HG03045 (cell line): ENCODE measurements around the gene SLC9A9.

ENCODE experiments used
- ATAC-seq: cut with Tn5 transposase; IDR thresholded peaks from one replicate; pipeline ENCODE4 v1.9.1; 2021; ENCODE audit warnings: mild to moderate bottlenecking, moderate library complexity; ENCODE audit not compliant: unreplicated experiment

SLC9A9 gene

DNA sequence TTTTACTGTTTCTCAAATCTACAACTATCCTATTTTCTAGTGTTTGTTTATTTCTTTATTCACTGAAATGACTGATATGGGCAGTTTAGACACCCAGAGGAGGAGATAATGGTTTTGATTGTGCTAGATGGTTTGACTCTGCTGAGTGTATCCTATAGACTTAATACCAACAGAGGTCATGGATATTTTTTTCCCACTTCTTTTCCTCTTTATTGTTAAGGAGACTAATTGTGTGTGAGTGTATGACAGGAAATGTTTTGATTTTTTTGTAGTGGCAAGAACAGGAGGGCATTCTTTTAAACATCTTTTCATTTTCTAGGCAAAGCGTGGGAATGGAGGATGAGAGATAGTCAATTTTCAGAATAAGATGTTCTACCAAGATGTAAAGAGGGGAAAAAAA lies 505.2 kb downstream of the SLC9A9 start:
- no peak for ATAC-seq

DNA sequence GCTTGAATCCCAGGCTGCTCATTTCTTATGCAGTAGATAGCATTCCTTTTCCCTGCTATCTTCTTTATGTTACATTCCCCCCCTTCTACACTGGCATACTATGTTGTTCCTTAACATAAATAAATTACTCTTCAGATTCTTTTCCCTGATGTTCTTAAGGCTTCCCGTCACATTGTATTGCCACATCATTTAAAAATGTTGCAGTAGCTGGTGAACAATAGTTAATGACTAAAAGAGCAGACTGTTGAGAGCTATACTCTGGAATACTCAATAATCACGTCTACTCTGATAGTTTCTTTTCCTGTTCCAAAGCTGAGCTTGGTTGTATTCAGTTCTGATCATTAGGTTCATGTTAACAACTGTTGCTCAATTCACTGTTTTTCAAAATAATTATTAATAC lies 508.8 kb downstream of the SLC9A9 start:
- no peak for ATAC-seq

- ATAC-seq, result no peak
These were observed 510.9 kb downstream of the SLC9A9 start for GRCh38 chr3:143337387-143337786.

DNA sequence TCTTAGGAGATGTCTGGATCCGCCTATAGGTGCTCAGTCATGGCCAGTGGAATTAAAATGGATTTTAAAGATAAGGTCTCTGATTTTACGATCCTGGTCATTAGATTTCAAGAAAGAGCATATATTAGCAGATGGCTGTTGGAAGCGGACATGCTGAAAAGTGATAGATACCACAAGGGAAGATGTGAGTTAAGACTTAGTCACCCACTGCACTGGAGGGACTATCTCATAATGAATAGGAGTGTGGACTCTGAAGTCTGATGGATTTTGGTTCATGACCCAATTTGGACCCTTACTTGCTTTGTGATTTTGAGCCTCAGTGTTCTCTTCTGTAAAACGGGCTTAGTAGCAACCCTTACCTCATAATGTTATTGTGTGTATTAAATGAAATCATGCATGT lies 514.0 kb downstream of the SLC9A9 start:
- ATAC-seq, result no peak

GRCh38 chr3:143333367-143333766 lies 514.9 kb downstream of the SLC9A9 start:
- ATAC-seq, result no peak

- ATAC-seq, result no peak
These were observed 516.2 kb downstream of the SLC9A9 start for GRCh38 chr3:143332026-143332425.

DNA sequence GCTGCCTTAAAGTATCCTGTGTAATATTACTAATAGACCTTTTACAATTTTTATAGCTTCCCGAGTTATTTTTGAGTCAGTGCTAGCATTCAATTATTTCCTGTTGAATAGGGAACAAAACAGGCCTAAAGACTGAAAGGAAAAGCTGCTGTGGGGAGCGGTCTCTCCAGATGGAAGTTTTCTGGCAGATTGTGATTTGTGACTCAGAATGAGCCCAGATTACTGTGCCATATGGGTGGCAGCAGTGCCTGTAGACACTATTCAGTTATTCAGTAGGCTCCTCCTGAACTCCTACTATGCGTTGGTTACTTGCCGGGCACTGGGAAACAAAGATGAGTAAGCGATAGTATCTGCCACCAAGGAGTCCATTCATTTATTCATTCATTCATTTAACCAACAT lies 516.9 kb downstream of the SLC9A9 start:
- ATAC-seq, result no peak

- no peak for ATAC-seq
These were observed 517.9 kb downstream of the SLC9A9 start for GRCh38 chr3:143330296-143330868.

GRCh38 chr3:143329567-143330211 lies 518.6 kb downstream of the SLC9A9 start:
- ATAC-seq, result no peak

DNA sequence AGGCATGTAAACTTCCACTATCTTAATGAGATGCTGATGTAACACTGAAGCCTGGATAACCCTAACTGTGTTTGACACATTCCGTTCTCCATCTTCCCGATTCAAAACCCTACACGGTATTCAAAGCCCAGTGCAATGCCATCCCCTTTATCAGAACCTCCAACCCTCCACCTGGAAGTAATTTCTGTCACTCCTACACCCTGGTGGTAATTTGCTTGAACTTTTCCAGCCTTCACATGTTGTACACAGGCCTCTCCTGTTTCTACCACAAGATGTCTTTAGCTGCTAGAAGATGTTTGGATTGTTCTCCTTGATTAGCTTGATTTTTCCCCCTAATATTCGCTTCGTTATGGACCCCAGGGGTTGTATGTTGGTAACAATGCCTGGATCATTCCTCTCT lies 519.8 kb downstream of the SLC9A9 start:
- ATAC-seq, result no peak

DNA sequence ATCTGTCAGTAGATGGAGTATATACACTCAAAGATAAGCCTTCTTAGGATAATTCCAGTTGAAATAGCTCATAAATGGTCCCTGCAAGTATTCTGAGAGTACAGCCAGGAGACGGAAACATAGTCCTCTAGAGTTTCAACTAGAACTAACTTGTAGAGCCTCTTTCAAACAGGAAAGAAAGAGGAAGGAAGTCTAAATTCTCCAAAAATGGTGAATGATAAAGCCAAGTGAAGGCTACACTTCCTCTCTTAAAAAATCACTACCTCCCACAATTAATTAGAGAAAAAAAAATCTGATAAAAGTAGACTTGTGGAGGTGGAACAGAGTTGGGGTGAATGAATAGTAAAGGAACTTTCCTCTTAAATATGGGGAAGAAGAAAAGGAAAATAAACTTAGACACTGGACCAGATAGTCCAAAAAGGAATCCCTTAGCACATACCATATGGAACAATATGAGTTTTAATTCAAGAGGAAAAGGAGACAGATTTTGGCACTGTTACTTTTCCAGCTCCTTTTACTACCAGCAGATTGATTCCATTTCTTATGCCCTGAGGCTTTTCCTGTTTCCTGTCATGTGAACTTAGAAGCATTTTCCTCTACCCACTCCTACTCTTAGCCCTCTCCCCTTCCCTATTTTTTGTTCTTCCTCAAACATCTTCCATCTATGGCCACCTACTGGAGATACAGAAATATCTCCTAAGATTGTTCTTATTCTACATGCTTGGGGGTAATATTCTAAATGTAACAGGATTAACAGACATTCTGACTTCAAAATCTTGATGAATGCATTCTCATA lies 521.1 kb downstream of the SLC9A9 start:
- no peak for ATAC-seq

DNA sequence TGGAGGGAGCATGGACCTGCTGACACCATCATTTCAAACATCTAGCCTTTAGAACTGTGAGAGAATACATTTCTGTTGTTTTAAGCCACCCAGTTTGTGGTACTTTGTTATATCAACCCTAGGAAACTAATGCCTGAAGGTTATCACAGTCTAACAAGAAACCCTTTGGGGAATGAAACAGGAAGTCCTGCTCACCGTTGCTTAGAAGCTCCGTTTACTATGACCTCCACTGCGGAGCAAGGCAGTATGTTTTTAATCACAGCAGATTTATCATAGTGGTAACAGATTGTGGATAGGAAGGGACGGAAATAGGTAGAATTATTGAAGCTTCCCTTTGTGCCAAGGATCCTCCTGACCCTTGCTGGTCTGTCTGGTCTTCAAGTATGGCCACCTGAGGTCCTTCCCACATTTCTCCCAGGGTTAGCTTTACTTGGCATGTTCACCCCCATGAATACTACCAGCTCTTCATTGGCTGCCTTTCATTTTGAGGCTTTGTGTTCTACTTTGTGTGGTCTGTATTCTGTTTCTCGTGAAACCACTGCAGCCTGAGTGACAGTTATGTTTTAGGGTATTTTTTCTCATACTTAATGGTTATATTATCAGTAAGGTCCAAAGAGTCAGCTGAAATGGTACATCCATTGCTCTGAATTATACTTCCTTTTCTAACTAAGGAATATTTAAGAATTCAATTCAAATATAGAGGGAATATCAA lies 527.1 kb downstream of the SLC9A9 start:
- no peak for ATAC-seq

- ATAC-seq, result no peak
These were observed 532.5 kb downstream of the SLC9A9 start for GRCh38 chr3:143315766-143316165.

GRCh38 chr3:143314251-143315093 lies 533.8 kb downstream of the SLC9A9 start:
- no peak for ATAC-seq

DNA sequence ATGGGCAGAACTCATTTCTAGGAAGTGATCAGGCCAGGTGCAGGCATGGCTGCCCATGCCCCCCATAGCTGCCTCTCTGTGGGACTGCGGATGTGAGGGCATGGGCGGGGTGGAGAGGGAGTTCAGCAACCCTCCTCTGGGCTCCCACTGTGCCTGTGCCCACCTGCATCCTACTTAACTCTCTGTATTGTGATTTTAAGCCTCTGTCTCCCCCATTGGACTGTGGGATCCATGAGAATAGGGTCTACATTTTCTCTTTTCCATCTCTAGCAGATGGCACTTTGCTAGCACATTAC lies 534.4 kb downstream of the SLC9A9 start:
- ATAC-seq, result no peak

GRCh38 chr3:143313025-143313892 lies 535.0 kb downstream of the SLC9A9 start:
- no peak for ATAC-seq

DNA sequence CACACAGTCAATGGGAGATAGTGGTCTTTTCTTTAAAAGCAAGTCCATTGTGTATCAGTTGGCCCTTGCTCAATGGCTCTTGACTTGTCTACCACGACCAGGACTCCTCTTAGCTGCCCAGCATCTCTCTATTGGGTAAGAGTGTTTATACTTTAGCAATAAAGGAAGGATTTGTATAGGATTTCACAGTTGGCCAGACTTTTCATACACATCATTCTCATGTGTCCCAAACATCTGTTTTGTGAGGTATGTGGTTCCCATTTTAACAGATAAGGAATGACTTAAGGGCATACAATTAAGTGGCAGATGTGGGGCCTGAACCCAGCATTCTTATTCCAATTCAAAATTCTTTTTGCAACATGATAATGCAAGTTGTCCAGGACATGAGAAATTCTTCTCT lies 537.2 kb downstream of the SLC9A9 start:
- ATAC-seq, result no peak

GRCh38 chr3:143309705-143310104 lies 538.6 kb downstream of the SLC9A9 start:
- no peak for ATAC-seq

DNA sequence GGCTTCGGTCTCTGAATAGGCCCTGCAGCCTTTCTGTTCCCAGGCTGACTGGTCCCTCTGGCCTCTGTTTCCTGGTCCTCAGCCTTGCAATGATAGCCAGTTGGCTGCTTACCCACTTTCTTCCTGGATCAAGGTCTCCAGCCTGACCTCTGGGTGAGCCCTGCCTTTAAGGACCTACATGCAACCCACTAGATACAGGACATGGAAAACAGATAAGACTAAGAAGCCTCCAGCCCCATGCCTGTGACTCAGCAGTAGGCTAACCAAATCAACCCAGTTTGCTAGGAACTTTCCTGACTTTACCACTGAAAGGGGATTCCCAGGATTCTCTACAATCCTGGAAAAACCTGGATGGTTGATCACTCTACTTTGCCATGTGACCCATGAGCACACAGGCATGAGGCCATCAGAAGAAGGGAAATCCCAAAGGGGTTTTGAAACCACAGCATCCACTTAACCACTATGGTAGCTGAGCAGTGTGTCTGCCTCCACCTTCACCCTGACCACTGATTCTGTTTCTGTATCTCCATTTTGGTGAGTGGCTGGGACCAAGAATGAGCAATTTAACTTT lies 540.6 kb downstream of the SLC9A9 start:
- peak; percentile 72 for ATAC-seq

GRCh38 chr3:143306407-143306806 lies 541.9 kb downstream of the SLC9A9 start:
- ATAC-seq, result no peak
